Measurements from ENCODE around the gene S100A8.
"Not testable (repeated sequence)": the region's sequence is repeated elsewhere in the genome, so short reads cannot be mapped to it uniquely, and the experiment has no call there.

- TF ChIP-seq CTCF (IDR thresholded peaks at IDR 0.05; ENCODE audit: insufficient read depth, low read depth, low read length); EZH2 (IDR thresholded peaks at IDR 0.05; ENCODE audit: insufficient read depth, low read length): not testable (repeated sequence)
These were observed 23.1 kb upstream of the S100A8 start for GRCh38 chr1:153413961-153414360.
